ENCODE results near the gene TRABD2A. TPM values are rescaled to one million over a fixed set of nuclear protein-coding genes. Genes with fewer than 3 reads are reported as not detected.

TRABD2A gene
- total and polyA plus RNA-seq, 9 donors, result 12.2 to 71.0 (median 33.3) TPM

- intact Hi-C loops (cut with DNase I), result loop anchor here in 3 of 4 donors (5.0 to 10.0 kb wide), 4 partner anchors 43 to 431 kb away; partner anchors contain the start of genes DNAH6 (in 1 of the 3) and TRABD2A (in 1 of the 3)
- H3K4me3 ChIP-seq, result no peak overlapping the region
These were observed 44.4 kb upstream of the TRABD2A start for GRCh38 chr2:84925336-84925723.

GRCh38 chr2:84924173-84925106 is 43.6 kb upstream of the TRABD2A start:
- intact Hi-C loops (cut with DNase I), result loop anchor here in 3 of 4 donors (5.0 to 10.0 kb wide), 4 partner anchors 42 to 430 kb away; partner anchors contain the start of genes DNAH6 (in 1 of the 3) and TRABD2A (in 1 of the 3)
- peak; percentile 52 to 75 (median 61) for DNase-seq
- WGBS, 3 donors, result 13 to 33% (median 17%) methylated on average over 9 of the region's 9 CpGs
- peaks cover 13% of the 10 kb centered on the region for H3K4me1 ChIP-seq (ENCODE audit: insufficient read depth)
- TF ChIP-seq CTCF (IDR thresholded peaks at IDR 0.05) (no peak), POLR2A (IDR thresholded peaks at IDR 0.05) (no peak), EP300 (IDR thresholded peaks at IDR 0.05) (no peak)
- peak overlapping the region in 1 of 2 donors; percentile 59 for H3K27ac ChIP-seq
- no peaks in the 10 kb centered on the region for H3K9me3 ChIP-seq
- H3K4me3 ChIP-seq, result no peak overlapping the region
- no peaks in the 10 kb centered on the region for H3K27me3 ChIP-seq
- H3K36me3 ChIP-seq, result no peaks in the 10 kb centered on the region

More at GRCh38 chr2:84925336-84925723, 44.4 kb upstream of the TRABD2A start:
- no peaks in the 10 kb centered on the region for H3K36me3 ChIP-seq
- WGBS, 3 donors, result 92 to 93% (median 93%) methylated on average over 2 of the region's 2 CpGs
- DNase-seq, result peak in 1 of 5 donors; percentile 31
- H3K9me3 ChIP-seq, result no peaks in the 10 kb centered on the region
- peaks cover 10% of the 10 kb centered on the region for H3K4me1 ChIP-seq (ENCODE audit: insufficient read depth)
- H3K27ac ChIP-seq, result no peak overlapping the region
- TF ChIP-seq EP300 (IDR thresholded peaks at IDR 0.05) (no peak), POLR2A (IDR thresholded peaks at IDR 0.05) (no peak), CTCF (IDR thresholded peaks at IDR 0.05) (no peak)
- H3K27me3 ChIP-seq, result no peaks in the 10 kb centered on the region

- intact Hi-C loops (cut with DNase I), result loop anchor here in 1 of 4 donors (10.0 kb wide), 1 partner anchor 428 kb away; no protein-coding TSS in a partner anchor
- no peaks in the 10 kb centered on the region for H3K9me3 ChIP-seq
- H3K36me3 ChIP-seq, result no peaks in the 10 kb centered on the region
- no peak for TF ChIP-seq CTCF (IDR thresholded peaks at IDR 0.05)
- TF ChIP-seq POLR2A (IDR thresholded peaks at IDR 0.05), result no peak
- TF ChIP-seq EP300 (IDR thresholded peaks at IDR 0.05), result no peak
- peaks cover 13% of the 10 kb centered on the region for H3K4me1 ChIP-seq (ENCODE audit: insufficient read depth)
- DNase-seq, result no peak
- H3K27me3 ChIP-seq, result no peaks in the 10 kb centered on the region
- H3K4me3 ChIP-seq, result no peak overlapping the region
- H3K27ac ChIP-seq, result no peak overlapping the region
These were observed 42.1 kb upstream of the TRABD2A start for GRCh38 chr2:84923009-84923408.

GRCh38 chr2:84919885-84920580 is 39.1 kb upstream of the TRABD2A start:
- H3K36me3 ChIP-seq, result no peaks in the 10 kb centered on the region
- DNase-seq, result peak; percentile 51 to 74 (median 60)
- intact Hi-C loops (cut with DNase I), result loop anchor here in 1 of 4 donors (10.0 kb wide), 1 partner anchor 425 kb away; no protein-coding TSS in a partner anchor
- peak overlapping the region; percentile 52 to 72 for H3K27ac ChIP-seq
- peaks cover 6% of the 10 kb centered on the region for H3K4me1 ChIP-seq (ENCODE audit: insufficient read depth)
- H3K9me3 ChIP-seq, result no peaks in the 10 kb centered on the region
- WGBS, 3 donors, result 4 to 7% (median 6%) methylated on average over 7 of the region's 7 CpGs
- H3K27me3 ChIP-seq, result no peaks in the 10 kb centered on the region
- no peak overlapping the region for H3K4me3 ChIP-seq
- TF ChIP-seq EP300 (IDR thresholded peaks at IDR 0.05) (no peak), POLR2A (IDR thresholded peaks at IDR 0.05) (no peak), CTCF (IDR thresholded peaks at IDR 0.05) (no peak)
